Keratinocyte (primary cell): ENCODE results near the gene SLC25A52.
A peak's percentile ranks its signal among the peaks of the same experiment; 100 is the strongest.

ENCODE experiments used
- EZH2 ChIP-seq: IDR thresholded peaks from one replicate; pipeline ENCODE4 v1.6.1; 2012; ENCODE audit warnings: inconsistent platforms, mild to moderate bottlenecking, low read length, moderate library complexity
- TF ChIP-seq, protein P1 (sequence below), 3 experiments: IDR thresholded peaks in 1 of 3; conservative IDR thresholded peaks in 1 of 3; optimal IDR thresholded peaks in 1 of 3; 2 replicates in 2 of 3; 3 replicates in 1 of 3; pipeline versions ENCODE3 to v1.5.1; 2011; ENCODE audit warnings: low read length in 3 of 3, mild to moderate bottlenecking in 3 of 3, moderate library complexity in 2 of 3, control low read depth in 1 of 3, inconsistent platforms in 1 of 3; ENCODE audit not compliant: insufficient read depth in 2 of 3; ENCODE audit errors: extremely low read depth in 1 of 3

DNA sequence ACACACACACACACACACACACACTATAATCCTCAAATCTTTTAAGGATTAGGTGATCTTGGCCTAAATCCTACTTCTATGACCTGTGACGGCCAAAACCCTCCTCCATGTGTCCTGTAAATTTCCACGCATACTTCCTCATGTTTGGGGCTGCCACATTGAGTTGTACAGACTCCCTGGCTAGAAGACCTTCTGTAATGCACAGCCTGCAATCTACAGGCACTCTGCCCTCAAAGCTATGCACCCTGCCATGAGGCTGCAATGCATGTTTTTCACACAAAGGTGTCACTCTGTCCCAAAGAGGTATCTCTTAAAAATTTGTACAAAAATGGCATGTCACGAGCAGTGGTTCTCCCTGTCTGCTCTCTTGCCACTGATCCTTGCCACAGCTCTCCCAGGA lies 49.9 kb downstream of the SLC25A52 start:
- TF ChIP-seq, protein P1, sequence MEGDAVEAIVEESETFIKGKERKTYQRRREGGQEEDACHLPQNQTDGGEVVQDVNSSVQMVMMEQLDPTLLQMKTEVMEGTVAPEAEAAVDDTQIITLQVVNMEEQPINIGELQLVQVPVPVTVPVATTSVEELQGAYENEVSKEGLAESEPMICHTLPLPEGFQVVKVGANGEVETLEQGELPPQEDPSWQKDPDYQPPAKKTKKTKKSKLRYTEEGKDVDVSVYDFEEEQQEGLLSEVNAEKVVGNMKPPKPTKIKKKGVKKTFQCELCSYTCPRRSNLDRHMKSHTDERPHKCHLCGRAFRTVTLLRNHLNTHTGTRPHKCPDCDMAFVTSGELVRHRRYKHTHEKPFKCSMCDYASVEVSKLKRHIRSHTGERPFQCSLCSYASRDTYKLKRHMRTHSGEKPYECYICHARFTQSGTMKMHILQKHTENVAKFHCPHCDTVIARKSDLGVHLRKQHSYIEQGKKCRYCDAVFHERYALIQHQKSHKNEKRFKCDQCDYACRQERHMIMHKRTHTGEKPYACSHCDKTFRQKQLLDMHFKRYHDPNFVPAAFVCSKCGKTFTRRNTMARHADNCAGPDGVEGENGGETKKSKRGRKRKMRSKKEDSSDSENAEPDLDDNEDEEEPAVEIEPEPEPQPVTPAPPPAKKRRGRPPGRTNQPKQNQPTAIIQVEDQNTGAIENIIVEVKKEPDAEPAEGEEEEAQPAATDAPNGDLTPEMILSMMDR (optimal IDR thresholded peaks at IDR 0.05 in 1 of 3, IDR thresholded peaks at IDR 0.05 in 1 of 3, conservative IDR thresholded peaks at IDR 0.05 in 1 of 3; ENCODE audit: extremely low read depth in 1 of 3, insufficient read depth in 2 of 3, low read length in 3 of 3), result peak in 1 of 3 experiments; percentile 26
- TF ChIP-seq EZH2, result no peak
